Mesenchymal stem cell (in vitro differentiated cells and primary cell): Measurements from ENCODE around the gene SCN4A.

Source experiments
- DNase-seq: peaks from one replicate; pipeline ENCODE4 v3.0.0-alpha.2; 2013
- H2AFZ ChIP-seq: one replicate; pipeline ENCODE4 v1.6.1; 2013; ENCODE audit warnings: low read depth, mild to moderate bottlenecking, control low read depth, inconsistent platforms, low read length, moderate library complexity
- H2AK5ac ChIP-seq: 2 replicates; pipeline ENCODE4 v1.6.1; 2013; ENCODE audit warnings: low read length, moderate library complexity, mild to moderate bottlenecking, inconsistent platforms; ENCODE audit not compliant: severe bottlenecking
- H2BK120ac ChIP-seq: one replicate; pipeline ENCODE4 v1.6.1; 2013; ENCODE audit warnings: low read depth, mild to moderate bottlenecking, inconsistent platforms, low read length, moderate library complexity
- H2BK12ac ChIP-seq, 2 experiments: one replicate each; pipeline ENCODE4 v1.6.1; 2013; ENCODE audit warnings: inconsistent platforms in 2 of 2, low read length in 2 of 2, mild to moderate bottlenecking in 2 of 2, moderate library complexity in 2 of 2, control low read depth in 1 of 2
- H2BK15ac ChIP-seq: one replicate; pipeline ENCODE4 v1.6.1; 2013; ENCODE audit warnings: mild to moderate bottlenecking, low read depth, inconsistent platforms; ENCODE audit not compliant: poor library complexity, severe bottlenecking
- H2BK5ac ChIP-seq: 2 replicates; pipeline ENCODE4 v1.6.1; 2013; ENCODE audit warnings: low read depth, mild to moderate bottlenecking, low read length, control low read depth, inconsistent platforms; ENCODE audit not compliant: poor library complexity, severe bottlenecking
- H3K14ac ChIP-seq, 2 experiments: one replicate each; pipeline ENCODE4 v1.6.1; 2013; ENCODE audit warnings: inconsistent platforms in 2 of 2, low read length in 2 of 2, control low read depth in 1 of 2, mild to moderate bottlenecking in 1 of 2, moderate library complexity in 1 of 2
- H3K18ac ChIP-seq, 2 experiments: one replicate each; pipeline ENCODE4 v1.6.1; 2013; ENCODE audit warnings: inconsistent platforms in 2 of 2, low read length in 2 of 2, control low read depth in 1 of 2, low read depth in 1 of 2, mild to moderate bottlenecking in 1 of 2
- H3K23ac ChIP-seq, 2 experiments: one replicate each; pipeline ENCODE4 v1.6.1; 2013; ENCODE audit warnings: inconsistent platforms in 2 of 2, low read length in 2 of 2, mild to moderate bottlenecking in 2 of 2, moderate library complexity in 2 of 2, control low read depth in 1 of 2
- H3K27ac ChIP-seq: 2 replicates; pipeline ENCODE4 v1.5.1; 2013; ENCODE audit warnings: mild to moderate bottlenecking, moderate library complexity, low read length, control low read depth, inconsistent platforms; ENCODE audit not compliant: poor library complexity, severe bottlenecking
- H3K27me3 ChIP-seq, 2 experiments: 2 replicates each; pipeline versions ENCODE4 v1.6.1 to v1.7.0; 2013; ENCODE audit warnings: low read length in 2 of 2, mild to moderate bottlenecking in 2 of 2, moderate library complexity in 2 of 2, control low read depth in 1 of 2, inconsistent platforms in 1 of 2; ENCODE audit not compliant: control insufficient read depth in 1 of 2, insufficient read depth in 1 of 2
- H3K36me3 ChIP-seq, 2 experiments: 2 replicates each; pipeline versions ENCODE4 v1.6.1 to v1.7.0; 2013; ENCODE audit warnings: low read length in 2 of 2, control low read depth in 1 of 2, inconsistent platforms in 1 of 2, low read depth in 1 of 2, mild to moderate bottlenecking in 1 of 2; ENCODE audit not compliant: insufficient read depth in 2 of 2, control insufficient read depth in 1 of 2
- H3K4ac ChIP-seq, 2 experiments: one replicate each; pipeline ENCODE4 v1.6.1; 2013; ENCODE audit warnings: inconsistent platforms in 2 of 2, low read length in 2 of 2, mild to moderate bottlenecking in 2 of 2, moderate library complexity in 2 of 2, control low read depth in 1 of 2, low read depth in 1 of 2
- H3K4me1 ChIP-seq: 2 replicates; pipeline ENCODE4 v1.6.1; 2013; ENCODE audit warnings: low read depth, low read length, control low read depth; ENCODE audit not compliant: control insufficient read depth, insufficient read depth
- H3K4me2 ChIP-seq: 2 replicates; pipeline ENCODE4 v1.6.1; 2013; ENCODE audit warnings: low read length, mild to moderate bottlenecking, inconsistent platforms; ENCODE audit not compliant: poor library complexity, severe bottlenecking
- H3K4me3 ChIP-seq, 2 experiments: 2 replicates each; pipeline versions ENCODE4 v1.5.1 to v1.7.0; 2013; ENCODE audit warnings: low read length in 2 of 2, mild to moderate bottlenecking in 2 of 2, control low read depth in 1 of 2, low read depth in 1 of 2; ENCODE audit not compliant: insufficient read depth in 1 of 2
- H3K79me1 ChIP-seq: replicated peaks from 2 replicates; pipeline ENCODE4 v1.6.1; 2013; ENCODE audit warnings: mild to moderate bottlenecking, control low read depth, low read length, inconsistent platforms; ENCODE audit not compliant: poor library complexity, severe bottlenecking
- H3K9ac ChIP-seq: 2 replicates; pipeline ENCODE4 v1.7.0; 2013; ENCODE audit warnings: mild to moderate bottlenecking, low read length, moderate library complexity
- H3K9me3 ChIP-seq: 2 replicates; pipeline ENCODE4 v1.7.0; 2013; ENCODE audit warnings: mild to moderate bottlenecking, low read length; ENCODE audit not compliant: control insufficient read depth
- H4K8ac ChIP-seq: one replicate; pipeline ENCODE4 v1.6.1; 2013; ENCODE audit warnings: inconsistent platforms, mild to moderate bottlenecking, low read length, moderate library complexity
- H4K91ac ChIP-seq: one replicate; pipeline ENCODE4 v1.6.1; 2013; ENCODE audit warnings: mild to moderate bottlenecking, low read length, inconsistent platforms
- WGBS: methylation state at CpG from one replicate; pipeline ENCODE4 v1.1.7; 2013; ENCODE audit warnings: mixed read lengths; 5-methylcytosine and 5-hydroxymethylcytosine counted together

SCN4A gene

GRCh38 chr17:63941162-63941561 lies 31.6 kb downstream of the SCN4A start:
- no peaks in the 10 kb centered on the region for H3K9me3 ChIP-seq
- H3K79me1 ChIP-seq = no peaks in the 10 kb centered on the region
- DNase-seq = no peak
- no peak overlapping the region for H3K18ac ChIP-seq
- no peak overlapping the region for H3K4ac ChIP-seq
- H3K23ac ChIP-seq = no peak overlapping the region
- H2BK120ac ChIP-seq = no peak overlapping the region
- no peak overlapping the region for H3K4me2 ChIP-seq
- 96% methylated on average over 12 of the region's 12 CpGs for WGBS
- H2BK12ac ChIP-seq = no peak overlapping the region
- no peak overlapping the region for H4K8ac ChIP-seq
- no peak overlapping the region for H3K14ac ChIP-seq
- H2AFZ ChIP-seq = no peak overlapping the region
- no peak overlapping the region for H3K9ac ChIP-seq
- no peak overlapping the region for H3K27ac ChIP-seq
- H3K36me3 ChIP-seq = no peaks in the 10 kb centered on the region
- peaks cover 9% of the 10 kb centered on the region for H3K4me1 ChIP-seq
- H2BK5ac ChIP-seq = no peak overlapping the region
- peaks cover 0 to 27% of the 10 kb centered on the region in 2 experiments for H3K27me3 ChIP-seq
- no peak overlapping the region for H3K4me3 ChIP-seq
- no peak overlapping the region for H2BK15ac ChIP-seq
- no peak overlapping the region for H4K91ac ChIP-seq
- no peak overlapping the region for H2AK5ac ChIP-seq

DNA sequence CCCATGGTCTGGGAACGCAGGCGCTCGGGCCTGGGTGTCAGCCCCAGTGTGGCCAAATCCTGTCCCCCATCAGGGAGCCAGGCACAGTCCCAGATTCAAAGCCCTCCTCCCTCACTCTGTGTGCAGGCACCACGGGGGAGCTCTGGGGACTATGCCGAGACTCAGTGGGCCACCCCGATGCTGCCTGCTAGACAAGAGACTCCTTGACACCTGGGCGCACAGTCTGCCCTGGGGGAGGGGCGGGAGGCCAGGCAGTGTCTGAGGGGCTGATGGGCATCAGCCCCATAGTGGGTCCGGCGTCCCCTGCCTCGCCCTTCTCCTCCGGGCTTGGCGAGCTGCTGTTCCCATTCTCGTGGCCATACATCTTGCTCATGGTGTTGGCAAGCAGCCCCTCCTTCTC lies 32.1 kb downstream of the SCN4A start:
- 91% methylated on average over 14 of the region's 14 CpGs for WGBS
- no peaks in the 10 kb centered on the region for H3K79me1 ChIP-seq
- H3K18ac ChIP-seq = no peak overlapping the region
- no peak overlapping the region for H4K8ac ChIP-seq
- H3K36me3 ChIP-seq = no peaks in the 10 kb centered on the region
- H3K4ac ChIP-seq = no peak overlapping the region
- no peak overlapping the region for H2BK12ac ChIP-seq
- no peak overlapping the region for H3K4me2 ChIP-seq
- no peak overlapping the region for H2AK5ac ChIP-seq
- no peak overlapping the region for H2BK5ac ChIP-seq
- H4K91ac ChIP-seq = no peak overlapping the region
- H3K9me3 ChIP-seq = no peaks in the 10 kb centered on the region
- H3K9ac ChIP-seq = no peak overlapping the region
- H3K23ac ChIP-seq = no peak overlapping the region
- peaks cover under 1 to 31% of the 10 kb centered on the region in 2 experiments for H3K27me3 ChIP-seq
- H3K4me1 ChIP-seq = peaks cover 3% of the 10 kb centered on the region
- H3K4me3 ChIP-seq = no peak overlapping the region
- no peak for DNase-seq
- H2BK120ac ChIP-seq = no peak overlapping the region
- no peak overlapping the region for H3K27ac ChIP-seq
- no peak overlapping the region for H2AFZ ChIP-seq
- H3K14ac ChIP-seq = no peak overlapping the region
- H2BK15ac ChIP-seq = no peak overlapping the region

GRCh38 chr17:63939884-63940283 lies 32.8 kb downstream of the SCN4A start:
- Histone ChIP-seq H3K4me3 (no peak overlapping the region), H3K36me3 (no peaks in the 10 kb centered on the region), H3K18ac (no peak overlapping the region), H4K91ac (no peak overlapping the region), H3K4me1 (no peaks in the 10 kb centered on the region), H3K79me1 (no peaks in the 10 kb centered on the region), H3K9ac (no peak overlapping the region), H3K4me2 (no peak overlapping the region), H3K4ac (no peak overlapping the region), H3K9me3 (no peaks in the 10 kb centered on the region), H2BK15ac (no peak overlapping the region), H2BK12ac (no peak overlapping the region), H3K27me3 (peaks cover 6 to 37% of the 10 kb centered on the region in 2 experiments), H4K8ac (no peak overlapping the region), H2BK5ac (no peak overlapping the region), H3K14ac (no peak overlapping the region), H2BK120ac (no peak overlapping the region), H2AFZ (no peak overlapping the region), H3K23ac (no peak overlapping the region), H2AK5ac (no peak overlapping the region), H3K27ac (no peak overlapping the region)
- no peak for DNase-seq
- 67% methylated on average over 5 of the region's 6 CpGs for WGBS

DNA sequence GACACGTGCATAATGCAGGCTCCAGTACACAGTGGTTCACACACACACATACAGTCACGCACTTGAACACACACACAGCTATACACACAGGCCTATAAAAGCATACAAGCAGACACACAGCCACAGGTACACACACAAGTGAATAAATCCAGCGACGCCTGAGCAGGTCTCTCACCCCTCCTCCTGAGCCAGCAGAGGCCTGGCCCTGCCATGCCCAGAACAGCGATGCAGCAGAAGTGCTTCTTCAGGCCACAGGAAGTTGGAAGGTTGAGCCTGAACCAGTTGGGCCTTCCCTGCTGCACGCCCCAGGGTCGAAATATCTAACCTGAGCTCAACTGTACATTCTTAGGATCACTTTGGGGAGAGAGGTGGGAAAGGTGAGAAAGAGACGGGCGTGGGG lies 33.3 kb downstream of the SCN4A start:
- peak overlapping the region in 1 of 2 experiments; percentile 18 for H3K14ac ChIP-seq
- no peak overlapping the region for H2BK120ac ChIP-seq
- no peak overlapping the region for H3K9ac ChIP-seq
- no peak overlapping the region for H3K4ac ChIP-seq
- no peaks in the 10 kb centered on the region for H3K9me3 ChIP-seq
- DNase-seq = no peak
- H3K36me3 ChIP-seq = no peaks in the 10 kb centered on the region
- H3K4me3 ChIP-seq = no peak overlapping the region
- H3K79me1 ChIP-seq = no peaks in the 10 kb centered on the region
- H3K4me1 ChIP-seq = no peaks in the 10 kb centered on the region
- no peak overlapping the region for H2AK5ac ChIP-seq
- H4K91ac ChIP-seq = no peak overlapping the region
- H3K18ac ChIP-seq = no peak overlapping the region
- 90% methylated on average over 9 of the region's 9 CpGs for WGBS
- peaks cover 11 to 37% of the 10 kb centered on the region in 2 experiments for H3K27me3 ChIP-seq
- no peak overlapping the region for H3K4me2 ChIP-seq
- H3K27ac ChIP-seq = no peak overlapping the region
- no peak overlapping the region for H2BK12ac ChIP-seq
- no peak overlapping the region for H2BK15ac ChIP-seq
- H4K8ac ChIP-seq = no peak overlapping the region
- H2BK5ac ChIP-seq = no peak overlapping the region
- no peak overlapping the region for H3K23ac ChIP-seq
- H2AFZ ChIP-seq = no peak overlapping the region
